Stimulated activated CD4-positive, alpha-beta T cell treated with anti-CD3 and anti-CD28 coated beads, Interleukin-15, amount 100 ng/mL, for 1 hour (primary cell): ENCODE data around the gene NUMA1.

Experiments
- DNase-seq, 2 donors: peaks; one replicate each; pipeline ENCODE4 v3.0.0-alpha.2; 2020; ENCODE audit warnings: low read depth in 1 of 2, low spot score in 1 of 2

The NUMA1 gene

GRCh38 chr11:72102162-72102561, 21.8 kb upstream of the NUMA1 start:
- no peak for DNase-seq

GRCh38 chr11:72100462-72100861, 20.1 kb upstream of the NUMA1 start:
- DNase-seq: no peak

GRCh38 chr11:72100009-72100408, 19.7 kb upstream of the NUMA1 start:
- DNase-seq: no peak

GRCh38 chr11:72098741-72099140, 18.4 kb upstream of the NUMA1 start:
- DNase-seq: no peak

GRCh38 chr11:72091292-72091691, 10.9 kb upstream of the NUMA1 start:
- peak; percentile 39 to 50 for DNase-seq

GRCh38 chr11:72088076-72088808, 7.9 kb upstream of the NUMA1 start:
- no peak for DNase-seq

- no peak for DNase-seq
Measured at GRCh38 chr11:72085621-72086351, 5.4 kb upstream of the NUMA1 start.

- DNase-seq: no peak
Measured at GRCh38 chr11:72084965-72085364, 4.6 kb upstream of the NUMA1 start.

- DNase-seq: no peak
Measured at GRCh38 chr11:72084076-72084475, 3.7 kb upstream of the NUMA1 start.

GRCh38 chr11:72083414-72083813, 3.1 kb upstream of the NUMA1 start:
- DNase-seq: no peak

GRCh38 chr11:72081821-72082453, 1.6 kb upstream of the NUMA1 start:
- DNase-seq: no peak

- no peak for DNase-seq
Measured at GRCh38 chr11:72081184-72081644, 872 bp upstream of the NUMA1 start.

GRCh38 chr11:72079819-72080325, 470 bp downstream of the NUMA1 start:
- no peak for DNase-seq

GRCh38 chr11:72078477-72078876, 1.9 kb downstream of the NUMA1 start:
- DNase-seq: no peak

GRCh38 chr11:72075756-72076155, 4.6 kb downstream of the NUMA1 start:
- no peak for DNase-seq

GRCh38 chr11:72075109-72075508, 5.2 kb downstream of the NUMA1 start:
- no peak for DNase-seq

GRCh38 chr11:72072348-72072747, 8.0 kb downstream of the NUMA1 start:
- DNase-seq: no peak

GRCh38 chr11:72070491-72070890, 9.9 kb downstream of the NUMA1 start:
- DNase-seq: no peak

- no peak for DNase-seq
Measured at GRCh38 chr11:72069787-72070251, 10.5 kb downstream of the NUMA1 start.

GRCh38 chr11:72069200-72069599, 11.1 kb downstream of the NUMA1 start:
- no peak for DNase-seq

- no peak for DNase-seq
Measured at GRCh38 chr11:72067676-72068075, 12.7 kb downstream of the NUMA1 start.

GRCh38 chr11:72067266-72067665, 13.1 kb downstream of the NUMA1 start:
- no peak for DNase-seq
